ENCODE results near the gene C19orf53. TPM values are rescaled to one million over a fixed set of nuclear protein-coding genes. Genes with fewer than 3 reads are reported as not detected.

C19orf53 gene
- total RNA-seq, 1 donor from 2014 or later, result 95.6 TPM

DNA sequence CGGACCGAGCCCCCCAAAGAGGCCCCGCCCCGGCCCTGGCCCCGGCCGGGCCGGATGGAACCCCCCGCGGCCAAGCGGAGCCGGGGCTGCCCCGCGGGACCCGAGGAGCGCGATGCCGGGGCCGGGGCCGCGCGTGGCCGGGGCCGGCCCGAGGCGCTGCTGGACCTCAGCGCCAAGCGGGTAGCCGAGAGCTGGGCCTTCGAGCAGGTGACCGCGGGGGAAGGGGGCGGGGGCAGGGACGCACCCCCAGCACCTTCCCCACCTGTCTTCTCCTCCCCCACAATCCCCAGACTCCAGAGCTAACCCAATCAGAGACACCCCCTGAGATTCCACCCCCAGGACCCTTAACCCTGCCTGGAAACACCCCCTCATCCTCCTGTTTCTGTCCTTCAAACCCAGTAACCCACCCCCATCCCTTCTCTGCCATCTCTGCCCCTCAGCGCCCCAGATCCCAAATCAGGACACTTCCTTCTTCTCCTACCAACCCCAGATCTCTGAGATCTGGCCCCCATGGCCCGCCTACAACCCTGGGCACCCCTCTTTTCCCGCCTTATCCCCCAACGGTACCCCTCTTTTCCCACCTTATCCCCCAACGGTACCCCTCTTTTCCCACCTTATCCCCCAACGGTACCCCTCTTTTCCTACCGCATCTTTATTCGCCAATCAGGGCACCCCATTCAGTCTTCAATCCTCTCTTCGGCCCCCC lies 21.5 kb downstream of the C19orf53 start:
- Histone ChIP-seq H3F3A (ENCODE audit: low read depth) (peaks cover 16% of the 10 kb centered on the region), H3K4me1 (no peaks in the 10 kb centered on the region), H3K27ac (no peak overlapping the region), H4K20me1 (ENCODE audit: low read depth) (peaks cover 13% of the 10 kb centered on the region), H3K36me3 (no peaks in the 10 kb centered on the region), H3K9me3 (ENCODE audit: low read depth) (no peaks in the 10 kb centered on the region), H3K4me2 (peak overlapping the region; percentile 96), H3K4me3 (peak overlapping the region; percentile 95), H2AFZ (replicated peaks) (no peak overlapping the region), H3K9ac (peak overlapping the region; percentile 59), H3K79me2 (ENCODE audit: low read depth) (peaks cover 16% of the 10 kb centered on the region), H3K27me3 (no peaks in the 10 kb centered on the region)
- TF ChIP-seq, protein P1, sequence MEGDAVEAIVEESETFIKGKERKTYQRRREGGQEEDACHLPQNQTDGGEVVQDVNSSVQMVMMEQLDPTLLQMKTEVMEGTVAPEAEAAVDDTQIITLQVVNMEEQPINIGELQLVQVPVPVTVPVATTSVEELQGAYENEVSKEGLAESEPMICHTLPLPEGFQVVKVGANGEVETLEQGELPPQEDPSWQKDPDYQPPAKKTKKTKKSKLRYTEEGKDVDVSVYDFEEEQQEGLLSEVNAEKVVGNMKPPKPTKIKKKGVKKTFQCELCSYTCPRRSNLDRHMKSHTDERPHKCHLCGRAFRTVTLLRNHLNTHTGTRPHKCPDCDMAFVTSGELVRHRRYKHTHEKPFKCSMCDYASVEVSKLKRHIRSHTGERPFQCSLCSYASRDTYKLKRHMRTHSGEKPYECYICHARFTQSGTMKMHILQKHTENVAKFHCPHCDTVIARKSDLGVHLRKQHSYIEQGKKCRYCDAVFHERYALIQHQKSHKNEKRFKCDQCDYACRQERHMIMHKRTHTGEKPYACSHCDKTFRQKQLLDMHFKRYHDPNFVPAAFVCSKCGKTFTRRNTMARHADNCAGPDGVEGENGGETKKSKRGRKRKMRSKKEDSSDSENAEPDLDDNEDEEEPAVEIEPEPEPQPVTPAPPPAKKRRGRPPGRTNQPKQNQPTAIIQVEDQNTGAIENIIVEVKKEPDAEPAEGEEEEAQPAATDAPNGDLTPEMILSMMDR (IDR thresholded peaks at IDR 0.05), result no peak
- TF ChIP-seq EZH2phosphoT487 (IDR thresholded peaks at IDR 0.05) (no peak), EZH2 (IDR thresholded peaks at IDR 0.05) (no peak)
- Mint-ChIP-seq H3K9me3 (no peaks in the 10 kb centered on the region), H3K27ac (peak overlapping the region; percentile 28), H3K36me3 (peaks cover 2% of the 10 kb centered on the region), H3K27me3 (ENCODE audit: insufficient read depth, low read depth) (peaks cover 3% of the 10 kb centered on the region), H3K4me3 (peak overlapping the region; percentile 90), H3K4me1 (peaks cover 18% of the 10 kb centered on the region)
- DNase-seq (ENCODE audit: low spot score), result no peak

DNA sequence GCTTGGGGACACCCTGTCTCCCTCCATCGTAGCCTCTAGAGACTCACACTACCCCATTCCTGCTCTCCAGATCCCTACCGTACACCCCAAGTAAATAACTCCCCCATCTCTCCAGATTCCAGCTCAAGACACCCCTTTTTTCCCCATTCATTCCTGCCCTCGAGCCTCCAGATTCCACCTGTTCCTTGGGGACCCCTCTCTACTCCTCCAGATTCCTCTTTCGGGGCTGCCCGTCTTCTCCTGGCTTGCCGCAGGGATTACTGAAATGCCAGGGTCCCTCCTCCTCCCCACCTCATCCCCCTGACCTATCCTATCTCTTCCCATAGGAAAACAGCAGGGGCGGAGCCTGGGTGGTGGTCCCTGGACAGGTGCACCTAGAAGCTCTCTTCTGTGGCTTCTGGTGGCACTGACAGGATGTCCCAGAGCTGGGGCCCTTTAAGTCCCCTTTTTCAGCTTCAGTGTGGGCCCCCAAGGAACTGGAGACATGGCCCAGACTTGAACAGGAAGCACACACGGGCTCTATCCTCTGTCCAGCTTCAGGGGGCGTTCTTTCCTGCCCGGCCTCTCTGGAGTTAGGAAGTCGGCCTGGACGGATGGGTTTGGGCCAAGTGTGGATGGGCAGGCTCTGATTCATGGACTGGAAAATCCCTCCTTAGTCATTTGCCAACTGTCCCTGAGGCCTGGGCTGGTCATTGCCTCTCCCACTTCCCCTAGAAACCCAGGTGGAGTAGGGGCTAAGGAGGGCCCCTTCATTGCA lies 22.2 kb downstream of the C19orf53 start:
- Histone ChIP-seq H3K9ac (peak overlapping the region; percentile 59), H3K79me2 (ENCODE audit: low read depth) (peaks cover 16% of the 10 kb centered on the region), H3K27me3 (no peaks in the 10 kb centered on the region), H3K27ac (no peak overlapping the region), H4K20me1 (ENCODE audit: low read depth) (peaks cover 13% of the 10 kb centered on the region), H3K36me3 (no peaks in the 10 kb centered on the region), H2AFZ (replicated peaks) (no peak overlapping the region), H3K4me3 (peak overlapping the region; percentile 95), H3K9me3 (ENCODE audit: low read depth) (no peaks in the 10 kb centered on the region), H3K4me2 (peak overlapping the region; percentile 96), H3F3A (ENCODE audit: low read depth) (peaks cover 16% of the 10 kb centered on the region), H3K4me1 (no peaks in the 10 kb centered on the region)
- Mint-ChIP-seq H3K36me3 (peaks cover 9% of the 10 kb centered on the region), H3K27ac (peak overlapping the region; percentile 28), H3K4me1 (peaks cover 18% of the 10 kb centered on the region), H3K27me3 (ENCODE audit: insufficient read depth, low read depth) (peaks cover 5% of the 10 kb centered on the region), H3K9me3 (no peaks in the 10 kb centered on the region), H3K4me3 (peak overlapping the region; percentile 90)
- peak; percentile 66 for DNase-seq (ENCODE audit: low spot score)
- TF ChIP-seq EZH2phosphoT487 (IDR thresholded peaks at IDR 0.05) (no peak), EZH2 (IDR thresholded peaks at IDR 0.05) (no peak)
- TF ChIP-seq, protein P1 (IDR thresholded peaks at IDR 0.05), result no peak

DNA sequence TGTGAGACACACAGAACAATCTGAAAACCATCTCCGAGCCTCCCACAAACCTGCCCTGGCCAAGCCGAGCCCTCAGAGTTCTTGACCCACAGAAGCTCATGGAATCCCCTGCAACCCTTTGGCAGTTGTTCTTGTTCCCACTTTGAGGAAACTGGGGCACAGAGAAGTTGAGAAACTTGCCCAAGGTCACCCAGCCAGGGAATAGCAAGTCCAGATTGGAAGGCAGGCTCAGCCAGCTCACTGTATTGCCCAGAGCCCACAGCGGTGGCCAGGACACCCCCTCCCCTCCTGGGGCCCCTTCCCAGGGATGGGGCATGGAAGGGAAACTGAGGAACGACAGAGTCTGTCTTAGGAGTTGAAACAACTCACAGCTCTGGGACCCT lies 22.8 kb downstream of the C19orf53 start:
- Histone ChIP-seq H3K9ac (no peak overlapping the region), H3K4me2 (peak overlapping the region; percentile 96), H3K4me3 (peak overlapping the region; percentile 95), H3F3A (ENCODE audit: low read depth) (peaks cover 16% of the 10 kb centered on the region), H3K27ac (no peak overlapping the region), H3K27me3 (no peaks in the 10 kb centered on the region), H2AFZ (replicated peaks) (no peak overlapping the region), H3K79me2 (ENCODE audit: low read depth) (peaks cover 16% of the 10 kb centered on the region), H3K4me1 (no peaks in the 10 kb centered on the region), H4K20me1 (ENCODE audit: low read depth) (peaks cover 13% of the 10 kb centered on the region), H3K36me3 (no peaks in the 10 kb centered on the region), H3K9me3 (ENCODE audit: low read depth) (no peaks in the 10 kb centered on the region)
- TF ChIP-seq, protein P1 (IDR thresholded peaks at IDR 0.05), result no peak
- TF ChIP-seq EZH2 (IDR thresholded peaks at IDR 0.05) (no peak), EZH2phosphoT487 (IDR thresholded peaks at IDR 0.05) (no peak)
- Mint-ChIP-seq H3K36me3 (peaks cover 9% of the 10 kb centered on the region), H3K4me1 (peaks cover 18% of the 10 kb centered on the region), H3K27me3 (ENCODE audit: insufficient read depth, low read depth) (peaks cover 5% of the 10 kb centered on the region), H3K27ac (no peak overlapping the region), H3K9me3 (no peaks in the 10 kb centered on the region), H3K4me3 (peak overlapping the region; percentile 90)
- DNase-seq (ENCODE audit: low spot score), result no peak
